Endothelial cell of umbilical vein (primary cell): ENCODE results near the gene CHCHD3. TPM values are rescaled to one million over a fixed set of nuclear protein-coding genes. Genes with fewer than 3 reads are reported as not detected.

ENCODE experiments used
- BruUV-seq: library from RNA; stranded (reverse); fragments of 400-500 nt; replicated peaks from 2 replicates; lab custom pipeline; 2021; lab: Mats Ljungman, UMichigan
- CTCF ChIA-PET: fragments of 300-600, 350-600 bp; sonication (Branson Sonifier 250); formaldehyde crosslinking; loops from one replicate; lab custom pipeline; 2021; ENCODE audit warnings: antibody characterized with exemption, inconsistent platforms; lab: Charles Lee
- POLR2A ChIA-PET: fragments of 300-600, 350-600 bp; sonication (Branson Sonifier 250); formaldehyde crosslinking; loops from one replicate; lab custom pipeline; 2021; ENCODE audit warnings: antibody characterized with exemption, inconsistent platforms; lab: Charles Lee
- DNase-seq: peaks from one replicate; pipeline ENCODE4 v3.0.0-alpha.2; 2011; ENCODE audit warnings: low read depth, low spot score
- FAIRE-seq: peaks from 2 replicates; lab custom pipeline; 2011; peaks lifted over from hg19 to GRCh38; lab: Jason Lieb, UNC
- H2AFZ ChIP-seq: 2 replicates; pipeline ENCODE4 v1.6.0; 2012; ENCODE audit warnings: low read depth, low read length, control low read depth, inconsistent platforms
- H3K27ac ChIP-seq: 2 replicates; pipeline ENCODE4 v1.5.1; 2011; ENCODE audit warnings: low read depth, mild to moderate bottlenecking, control low read depth, low read length, moderate library complexity; ENCODE audit not compliant: insufficient read depth
- H3K27me3 ChIP-seq, 2 experiments: 2 replicates each; pipeline versions ENCODE4 v1.6.0 to v1.6.1; 2011; ENCODE audit warnings: low read length in 2 of 2, mixed read lengths in 1 of 2; ENCODE audit not compliant: control insufficient read depth in 2 of 2, insufficient read depth in 2 of 2
- H3K36me3 ChIP-seq, 2 experiments: 2 replicates in 1 of 2; 3 replicates in 1 of 2; pipeline ENCODE4 v1.5.1; 2011; ENCODE audit warnings: low read length in 2 of 2, mild to moderate bottlenecking in 1 of 2, moderate library complexity in 1 of 2; ENCODE audit not compliant: control insufficient read depth in 2 of 2, insufficient read depth in 2 of 2; ENCODE audit errors: extremely low read depth in 1 of 2
- H3K4me1 ChIP-seq: 3 replicates; pipeline ENCODE4 v1.5.1; 2011; ENCODE audit warnings: mild to moderate bottlenecking, low read length; ENCODE audit not compliant: control insufficient read depth, insufficient read depth; ENCODE audit errors: extremely low read depth
- H3K4me2 ChIP-seq: 2 replicates; pipeline ENCODE4 v1.6.1; 2011; ENCODE audit warnings: low read length, control low read depth, mixed read lengths; ENCODE audit not compliant: insufficient read depth
- H3K4me3 ChIP-seq, 3 experiments: fragments of 200-600 bp in 1 of 3; sonication (generic), shearing (Covaris generic) in 1 of 3; replicated peaks in 1 of 3; 2 replicates each; pipeline ENCODE4 v1.5.1; 2011 to 2016; ENCODE audit warnings: control low read depth in 3 of 3, low read length in 3 of 3, mild to moderate bottlenecking in 2 of 3, inconsistent platforms in 1 of 3, low read depth in 1 of 3, moderate library complexity in 1 of 3; ENCODE audit not compliant: insufficient read depth in 1 of 3
- H3K79me2 ChIP-seq: 2 replicates; pipeline ENCODE4 v1.6.0; 2012; ENCODE audit warnings: low read length, inconsistent platforms; ENCODE audit not compliant: control insufficient read depth, insufficient read depth
- H3K9ac ChIP-seq: replicated peaks from 2 replicates; pipeline ENCODE3; 2011; ENCODE audit warnings: low read length, control low read depth; ENCODE audit not compliant: insufficient read depth; ENCODE audit errors: extremely low read depth
- H3K9me1 ChIP-seq: replicated peaks from 3 replicates; pipeline ENCODE4 v1.6.0; 2011; ENCODE audit warnings: mild to moderate bottlenecking, low read length; ENCODE audit not compliant: control insufficient read depth, insufficient read depth; ENCODE audit errors: extremely low read depth
- H3K9me3 ChIP-seq: replicated peaks from 2 replicates; pipeline ENCODE4 v1.5.1; 2012; ENCODE audit warnings: low read length, inconsistent platforms; ENCODE audit not compliant: control insufficient read depth, insufficient read depth
- H4K20me1 ChIP-seq: replicated peaks from 2 replicates; pipeline ENCODE3; 2011; ENCODE audit warnings: mild to moderate bottlenecking, low read length; ENCODE audit not compliant: control insufficient read depth, insufficient read depth; ENCODE audit errors: extremely low read depth
- EZH2 ChIP-seq: IDR thresholded peaks from 2 replicates; pipeline ENCODE4 v1.6.1; 2012; ENCODE audit warnings: borderline replicate concordance, low read depth, mild to moderate bottlenecking, moderate library complexity, low read length, inconsistent platforms; ENCODE audit not compliant: severe bottlenecking
- FOS ChIP-seq: IDR thresholded peaks from 2 replicates; pipeline ENCODE4 v1.6.1; 2011; ENCODE audit warnings: mild to moderate bottlenecking, low read length, moderate library complexity, borderline replicate concordance; ENCODE audit not compliant: insufficient read depth
- GATA2 ChIP-seq: IDR thresholded peaks from 2 replicates; pipeline ENCODE4 v1.7.0; 2011; ENCODE audit warnings: low read depth, mild to moderate bottlenecking, moderate library complexity, mixed read lengths, low read length; ENCODE audit not compliant: insufficient read length, insufficient read depth
- JUN ChIP-seq: IDR thresholded peaks from 2 replicates; pipeline ENCODE4 v1.6.1; 2011; ENCODE audit warnings: borderline replicate concordance, low read depth; ENCODE audit not compliant: insufficient read length, insufficient read depth
- MYC ChIP-seq: IDR thresholded peaks from one replicate; pipeline ENCODE4 v1.6.1; 2011; ENCODE audit warnings: mild to moderate bottlenecking, low read depth, low read length
- POLR2A ChIP-seq: IDR thresholded peaks from 2 replicates; pipeline ENCODE4 v1.6.1; 2012; ENCODE audit warnings: low read depth, mild to moderate bottlenecking, control low read depth, low read length
- POLR2AphosphoS5 ChIP-seq: IDR thresholded peaks from 2 replicates; pipeline ENCODE4 v1.6.1; 2012; ENCODE audit warnings: low read depth, mild to moderate bottlenecking, control low read depth, low read length, moderate library complexity; ENCODE audit not compliant: insufficient read depth
- dilution Hi-C: fragments of 300-500 bp; cut with MboI; formaldehyde crosslinking; loops from one replicate; pipeline ENCODE4 v1.15.0; 2019; ENCODE audit warnings: low sequenced_read_pairs; ENCODE audit not compliant: extremely low pct_ligation_motif_present
- intact Hi-C: fragments of 100-400 bp; cut with micrococcal nuclease; formaldehyde crosslinking; loops from one replicate; pipeline ENCODE4 v1.10.0; 2022
- polyA plus RNA-seq, 4 experiments: library from polyadenylated mRNA; depleted of rRNA in 3 of 4; stranded (reverse) in 3 of 4; unstranded in 1 of 4; fragments of >200 nt; gene quantifications; 2 replicates each; pipeline versions ENCODE4 v1.2.1 to v1.2.3, GENCODE V29; 2011 to 2012; ENCODE audit warnings: missing spikeins in 1 of 4
- total RNA-seq: library from RNA; stranded (reverse); gene quantifications from 2 replicates; pipeline ENCODE4 v1.2.3, GENCODE V29; 2021
- TF ChIP-seq, protein P1 (sequence below), 2 donors: IDR thresholded peaks; 1 replicate in 1 of 2; 2 replicates in 1 of 2; pipeline ENCODE4 v1.5.1; 2011; ENCODE audit warnings: low read length in 2 of 2, mild to moderate bottlenecking in 2 of 2, moderate library complexity in 2 of 2, control low read depth in 1 of 2, inconsistent platforms in 1 of 2, low read depth in 1 of 2; ENCODE audit not compliant: insufficient read depth in 1 of 2; ENCODE audit errors: extremely low read depth in 1 of 2
- TF ChIP-seq, protein P2 (sequence below): IDR thresholded peaks from 2 replicates; pipeline ENCODE4 v1.6.1; 2011; ENCODE audit not compliant: insufficient read depth, insufficient read length

CHCHD3 gene
- total and polyA plus RNA-seq, 2 donors (not counting 3 experiments of a cell fraction or from before 2014, with no cell fraction given) = 22.0 to 63.7 TPM

DNA sequence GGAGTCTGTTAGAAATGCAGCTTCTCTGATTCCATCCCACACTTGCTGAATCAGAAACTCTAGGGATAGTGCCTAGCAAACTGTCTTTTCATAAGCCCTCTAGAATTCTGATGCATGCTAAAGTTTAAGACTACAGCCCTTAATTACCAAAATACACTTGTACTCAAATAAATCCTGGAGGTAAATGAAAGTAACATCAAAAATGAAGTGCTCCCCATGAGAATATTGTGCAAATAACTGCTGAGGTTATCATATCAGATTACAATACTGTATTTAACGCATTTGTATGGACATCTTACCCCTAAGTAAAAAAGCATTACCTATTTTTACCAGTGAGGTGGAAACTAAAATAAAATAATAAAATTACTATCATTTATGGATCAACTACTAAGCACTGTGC lies 104.7 kb downstream of the CHCHD3 start:
- H3K36me3 ChIP-seq = peaks cover 0 to 3% of the 10 kb centered on the region in 2 experiments
- H3K4me2 ChIP-seq = no peak overlapping the region
- CTCF ChIA-PET = no interaction called here
- H3K4me3 ChIP-seq = no peak overlapping the region
- no peak overlapping the region for H2AFZ ChIP-seq
- H3K9me3 ChIP-seq = no peaks in the 10 kb centered on the region
- no peak for TF ChIP-seq POLR2A
- TF ChIP-seq, protein P1, sequence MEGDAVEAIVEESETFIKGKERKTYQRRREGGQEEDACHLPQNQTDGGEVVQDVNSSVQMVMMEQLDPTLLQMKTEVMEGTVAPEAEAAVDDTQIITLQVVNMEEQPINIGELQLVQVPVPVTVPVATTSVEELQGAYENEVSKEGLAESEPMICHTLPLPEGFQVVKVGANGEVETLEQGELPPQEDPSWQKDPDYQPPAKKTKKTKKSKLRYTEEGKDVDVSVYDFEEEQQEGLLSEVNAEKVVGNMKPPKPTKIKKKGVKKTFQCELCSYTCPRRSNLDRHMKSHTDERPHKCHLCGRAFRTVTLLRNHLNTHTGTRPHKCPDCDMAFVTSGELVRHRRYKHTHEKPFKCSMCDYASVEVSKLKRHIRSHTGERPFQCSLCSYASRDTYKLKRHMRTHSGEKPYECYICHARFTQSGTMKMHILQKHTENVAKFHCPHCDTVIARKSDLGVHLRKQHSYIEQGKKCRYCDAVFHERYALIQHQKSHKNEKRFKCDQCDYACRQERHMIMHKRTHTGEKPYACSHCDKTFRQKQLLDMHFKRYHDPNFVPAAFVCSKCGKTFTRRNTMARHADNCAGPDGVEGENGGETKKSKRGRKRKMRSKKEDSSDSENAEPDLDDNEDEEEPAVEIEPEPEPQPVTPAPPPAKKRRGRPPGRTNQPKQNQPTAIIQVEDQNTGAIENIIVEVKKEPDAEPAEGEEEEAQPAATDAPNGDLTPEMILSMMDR (IDR thresholded peaks at IDR 0.05; ENCODE audit: extremely low read depth in 1 of 2, insufficient read depth in 1 of 2, low read depth in 1 of 2, low read length in 2 of 2) = no peak
- TF ChIP-seq POLR2AphosphoS5 = no peak
- TF ChIP-seq EZH2 = no peak
- no peak for TF ChIP-seq GATA2
- TF ChIP-seq, protein P2, sequence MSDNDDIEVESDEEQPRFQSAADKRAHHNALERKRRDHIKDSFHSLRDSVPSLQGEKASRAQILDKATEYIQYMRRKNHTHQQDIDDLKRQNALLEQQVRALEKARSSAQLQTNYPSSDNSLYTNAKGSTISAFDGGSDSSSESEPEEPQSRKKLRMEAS = no peak
- no peak for TF ChIP-seq MYC
- TF ChIP-seq JUN = no peak
- no peak for TF ChIP-seq FOS
- H3K9ac ChIP-seq = no peak overlapping the region
- POLR2A ChIA-PET = no interaction called here
- FAIRE-seq (no peak), DNase-seq (no peak)
- H4K20me1 ChIP-seq = no peaks in the 10 kb centered on the region
- dilution Hi-C loops = no loop called here
- H3K4me1 ChIP-seq = no peaks in the 10 kb centered on the region
- H3K27ac ChIP-seq = no peak overlapping the region
- BruUV-seq = no TSS peak
- no peaks in the 10 kb centered on the region for H3K27me3 ChIP-seq
- intact Hi-C loops = no loop called here
- H3K9me1 ChIP-seq = no peaks in the 10 kb centered on the region
- peaks cover 6% of the 10 kb centered on the region for H3K79me2 ChIP-seq
